HepG2 (cell line): ENCODE results near the gene C11orf58. TPM values are rescaled to one million over a fixed set of nuclear protein-coding genes. Genes with fewer than 3 reads are reported as not detected.

Source experiments
- ATAC-seq: fragments of 200-7000 bp; cut with Tn5 transposase; 3 replicates; pipeline ENCODE4 v1.9.1; 2020; ENCODE audit warnings: mild to moderate bottlenecking, moderate library complexity
- BruUV-seq: library from RNA; stranded (reverse); fragments of 400-500 nt; replicated peaks from 2 replicates; lab custom pipeline; 2021; lab: Mats Ljungman, UMichigan
- CTCF ChIA-PET: fragments of 300-600 bp; formaldehyde crosslinking; extraction: SDS; loops from one replicate; lab custom pipeline; 2021; ENCODE audit warnings: low total read pairs, inconsistent platforms, low intra/inter-chr PET ratio; lab: Yijun Ruan, JAX
- POLR2A ChIA-PET: fragments of 350-600 bp; sonication (Branson Sonifier 250); formaldehyde crosslinking; loops from one replicate; lab custom pipeline; 2020; ENCODE audit warnings: antibody characterized with exemption, inconsistent platforms; lab: Yijun Ruan, JAX
- DNase-seq: peaks from one replicate; pipeline ENCODE4 v3.0.0-alpha.2; 2015; ENCODE audit warnings: low spot score
- FAIRE-seq: peaks from 3 replicates; lab custom pipeline; 2011; peaks lifted over from hg19 to GRCh38; lab: Jason Lieb, UNC
- H2AFZ ChIP-seq: one replicate; pipeline ENCODE4 v1.6.1; 2011; ENCODE audit warnings: low read length, inconsistent platforms
- H3K27ac ChIP-seq: fragments of 300-600 bp; 3 replicates; pipeline ENCODE4 v1.8.0; 2011; ENCODE audit warnings: mixed run types, mild to moderate bottlenecking, mixed read lengths, low read length, inconsistent platforms; ENCODE audit not compliant: insufficient read depth; ENCODE audit errors: extremely low read length
- H3K27me3 ChIP-seq, 2 experiments: fragments of 200-600 bp in 1 of 2; 2 replicates in 1 of 2; 3 replicates in 1 of 2; pipeline versions ENCODE4 v1.6.0 to v1.8.0; 2011; ENCODE audit warnings: low read length in 2 of 2, mild to moderate bottlenecking in 2 of 2, moderate library complexity in 2 of 2, inconsistent platforms in 1 of 2; ENCODE audit not compliant: insufficient read depth in 2 of 2, control insufficient read depth in 1 of 2
- H3K36me3 ChIP-seq, 2 experiments: fragments of 200-600 bp in 1 of 2; replicated peaks in 1 of 2; 2 replicates in 1 of 2; 3 replicates in 1 of 2; pipeline versions ENCODE4 v1.5.1 to v1.8.0; 2011; ENCODE audit warnings: low read length in 2 of 2, inconsistent platforms in 1 of 2; ENCODE audit not compliant: insufficient read depth in 2 of 2, control insufficient read depth in 1 of 2
- H3K4me1 ChIP-seq: 2 replicates; pipeline ENCODE4 v1.5.1; 2012; ENCODE audit warnings: low read length, inconsistent platforms; ENCODE audit not compliant: insufficient read depth
- H3K4me2 ChIP-seq: 2 replicates; pipeline ENCODE4 v1.6.0; 2011; ENCODE audit warnings: low read depth, low read length, inconsistent platforms
- H3K4me3 ChIP-seq, 3 experiments: fragments of 200-600 bp in 1 of 3; sonication (generic), shearing (Covaris generic) in 1 of 3; replicated peaks in 1 of 3; 2 replicates each; pipeline ENCODE4 v1.5.1; 2011 to 2016; ENCODE audit warnings: low read length in 3 of 3, inconsistent platforms in 2 of 3, low read depth in 2 of 3, mild to moderate bottlenecking in 2 of 3, control low read depth in 1 of 3, mixed read lengths in 1 of 3; ENCODE audit not compliant: insufficient read depth in 1 of 3
- H3K79me2 ChIP-seq: one replicate; pipeline ENCODE4 v1.6.1; 2011; ENCODE audit warnings: low read length, inconsistent platforms; ENCODE audit not compliant: insufficient read depth
- H3K9ac ChIP-seq: 2 replicates; pipeline ENCODE4 v1.6.0; 2011; ENCODE audit warnings: mild to moderate bottlenecking, low read depth, low read length, inconsistent platforms; ENCODE audit not compliant: insufficient read depth
- H3K9me3 ChIP-seq: 2 replicates; pipeline ENCODE4 v1.5.1; 2012; ENCODE audit warnings: mild to moderate bottlenecking, low read length
- H4K20me1 ChIP-seq: 2 replicates; pipeline ENCODE4 v1.6.0; 2011; ENCODE audit warnings: inconsistent platforms, mild to moderate bottlenecking, low read length, moderate library complexity; ENCODE audit not compliant: insufficient read depth
- AHDC1 ChIP-seq: sonication (generic); formaldehyde crosslinking; IDR thresholded peaks from 2 replicates; pipeline ENCODE4 v1.5.1; 2020; ENCODE audit warnings: mild to moderate bottlenecking, missing genetic modification reagents, borderline replicate concordance
- BRF2 ChIP-seq: sonication (generic); formaldehyde crosslinking; IDR thresholded peaks from 2 replicates; pipeline ENCODE4 v1.8.1; 2022; ENCODE audit warnings: mild to moderate bottlenecking, missing genetic modification reagents
- CEBPZ ChIP-seq: IDR thresholded peaks from 2 replicates; pipeline ENCODE4 v1.6.1; 2012; ENCODE audit warnings: low read length, improper control_type of control experiment
- MIER3 ChIP-seq: IDR thresholded peaks from 2 replicates; pipeline ENCODE4 v1.6.1; 2016; ENCODE audit warnings: missing compliant biosample characterization, borderline replicate concordance
- POGZ ChIP-seq: sonication (generic); formaldehyde crosslinking; IDR thresholded peaks from 2 replicates; pipeline ENCODE4 v1.4.0; 2020; ENCODE audit warnings: mild to moderate bottlenecking, missing genetic modification reagents
- POLR2AphosphoS2 ChIP-seq: IDR thresholded peaks from 2 replicates; pipeline ENCODE4 v1.6.1; 2011; ENCODE audit warnings: low read depth, low read length, improper control_type of control experiment
- POLR2AphosphoS5 ChIP-seq: IDR thresholded peaks from 2 replicates; pipeline ENCODE4 v1.6.1; 2012; ENCODE audit warnings: low read depth, low read length
- RARA ChIP-seq: IDR thresholded peaks from 2 replicates; pipeline ENCODE4 v1.6.1; 2016; ENCODE audit warnings: missing genetic modification reagents, missing compliant biosample characterization
- SRSF4 ChIP-seq: fragments of 200-400 bp; formaldehyde crosslinking; IDR thresholded peaks from one replicate; pipeline ENCODE4 v1.6.1; 2018; ENCODE audit warnings: mild to moderate bottlenecking, low read depth, low read length, moderate library complexity; ENCODE audit not compliant: poor library complexity, severe bottlenecking
- ZNF264 ChIP-seq: sonication (generic); formaldehyde crosslinking; IDR thresholded peaks from 2 replicates; pipeline ENCODE4 v1.4.0; 2020; ENCODE audit warnings: missing genetic modification reagents
- WGBS: methylation state at CpG from one replicate; pipeline ENCODE4 v1.1.6; 2017; ENCODE audit warnings: low lambda C conversion rate; 5-methylcytosine and 5-hydroxymethylcytosine counted together
- in situ Hi-C: cut with HindIII; loops from 2 replicates; pipeline ENCODE4 v1.10.0; 2017; ENCODE audit warnings: low pct_unique_long_range_greater_than_20kb; ENCODE audit not compliant: extremely low pct_ligation_motif_present
- intact Hi-C: fragments of 100-400 bp; cut with micrococcal nuclease; formaldehyde crosslinking; loops from one replicate; pipeline ENCODE4 v1.10.0; 2022; ENCODE audit not compliant: unreplicated experiment
- polyA plus RNA-seq, 8 experiments: library from polyadenylated mRNA; depleted of rRNA in 3 of 8; stranded (reverse) in 7 of 8; unstranded in 1 of 8; fragments of >200 nt; fragmentation: Illumina TruSeq in 4 of 8; extraction: Trizol in 4 of 8; gene quantifications; 2 replicates each; pipeline versions ENCODE4 v1.2.1 to v1.2.3, GENCODE V29; 2011 to 2016; ENCODE audit warnings: low read depth in 4 of 8, missing spikeins in 1 of 8, mixed read lengths in 1 of 8; ENCODE audit not compliant: insufficient read depth in 1 of 8
- total RNA-seq, 5 experiments: library from RNA; depleted of rRNA; stranded (reverse); fragments of >200 nt; fragmentation: Illumina TruSeq; extraction: Trizol; gene quantifications; 2 replicates each; pipeline ENCODE4 v1.2.3, GENCODE V29; 2016; ENCODE audit warnings: low read depth in 1 of 5

The C11orf58 gene
- total and polyA plus RNA-seq, 2 of the 13 experiments (the other 11 are each of a cell fraction or from before 2014, with no cell fraction given) = 83.8 to 167 TPM

GRCh38 chr11:16750417-16750816 lies 12.0 kb downstream of the C11orf58 start (continued):
- TF ChIP-seq AHDC1 (CRISPR knock-in tag) = no peak
- TF ChIP-seq RARA (CRISPR knock-in tag) = no peak
- no peak for TF ChIP-seq ZNF264
- no peak for TF ChIP-seq POGZ (CRISPR knock-in tag)
- TF ChIP-seq, all 625 proteins: peak for 0

DNA sequence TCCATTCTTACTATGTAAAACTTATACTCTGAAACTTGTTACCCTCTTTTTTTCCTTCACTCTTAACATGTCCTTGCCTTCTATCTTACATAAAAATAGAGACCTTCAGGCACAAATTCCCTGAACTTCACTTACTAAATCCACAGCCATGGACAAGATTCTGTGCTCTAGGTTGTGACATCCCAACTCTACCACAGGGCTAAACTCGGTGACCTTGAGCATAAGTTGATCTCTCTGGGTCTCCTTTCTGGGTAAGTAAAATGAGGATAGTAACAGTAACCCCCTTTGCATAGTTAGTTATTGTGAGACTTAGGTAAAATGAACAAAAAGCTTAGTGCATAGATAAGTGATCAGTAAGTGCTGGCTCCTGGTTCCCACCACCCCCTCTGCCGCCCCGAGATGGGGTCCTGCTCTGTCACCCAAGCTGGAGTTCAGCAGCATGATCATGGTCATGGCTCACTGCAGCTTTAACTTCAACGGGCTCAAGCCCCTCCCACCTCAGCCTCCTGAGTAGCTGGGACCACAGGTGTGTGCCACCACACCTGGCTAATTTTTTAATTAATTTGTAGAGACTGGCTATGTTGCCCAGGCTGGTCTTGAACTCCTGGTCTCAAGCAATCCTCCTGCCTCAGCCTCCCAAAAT lies 20.1 kb downstream of the C11orf58 start:
- POLR2A ChIA-PET = no interaction called here
- WGBS = 64% methylated on average over 3 of the region's 4 CpGs
- intact Hi-C loops = no loop called here
- TF ChIP-seq SRSF4 (no peak), CEBPZ (no peak), POLR2AphosphoS2 (peak; percentile 55; the same call in 1 of the 2 replicates), POLR2AphosphoS5 (peak; percentile 56; the same call in 1 of the 2 replicates), BRF2 (CRISPR knock-in tag) (0 out of 2 replicates have a peak, but pooled peaks have one; percentile 26), MIER3 (CRISPR knock-in tag) (no peak)

More for the DNA sequence above, 20.1 kb downstream of the C11orf58 start:
- Histone ChIP-seq H3K27ac (no peak overlapping the region), H3K4me1 (peaks cover 20% of the 10 kb centered on the region), H3K36me3 (peaks cover 0 to 10% of the 10 kb centered on the region in 2 experiments; a peak in 3 of 5 replicates), H3K79me2 (no peaks in the 10 kb centered on the region), H3K4me3 (no peak overlapping the region), H4K20me1 (no peaks in the 10 kb centered on the region), H3K9me3 (no peaks in the 10 kb centered on the region), H3K4me2 (no peak overlapping the region), H3K27me3 (no peaks in the 10 kb centered on the region), H2AFZ (no peak overlapping the region), H3K9ac (no peak overlapping the region)
- ATAC-seq = peak; percentile 39
- BruUV-seq = no TSS peak
- no peak for FAIRE-seq
- in situ Hi-C loops = no loop called here
- CTCF ChIA-PET = no interaction called here
- no peak for DNase-seq
